A673 (cell line): ENCODE measurements around the gene ITPR2. TPM values are rescaled to one million over a fixed set of nuclear protein-coding genes. Genes with fewer than 3 reads are reported as not detected.
"Not testable (repeated sequence)": the region's sequence is repeated elsewhere in the genome, so short reads cannot be mapped to it uniquely, and the experiment has no call there.

Source experiments
- BruUV-seq: library from RNA; stranded (reverse); fragments of 400-500 nt; replicated peaks from 2 replicates; lab custom pipeline; 2021; lab: Mats Ljungman, UMichigan
- CTCF ChIA-PET: fragments of 300-600 bp; sonication (Branson Sonifier 250); formaldehyde crosslinking; loops from one replicate; lab custom pipeline; 2022; ENCODE audit warnings: antibody characterized with exemption; lab: Charles Lee
- POLR2A ChIA-PET: fragments of 300-600 bp; sonication (Branson Sonifier 250); formaldehyde crosslinking; loops from one replicate; lab custom pipeline; 2022; ENCODE audit warnings: antibody characterized with exemption; ENCODE audit not compliant: low non-redundant PET; lab: Charles Lee
- DNase-seq: peaks from one replicate; pipeline ENCODE4 v3.0.0-alpha.2; 2015; ENCODE audit warnings: low spot score
- H3K27ac ChIP-seq: fragments of 200-600 bp; sonication (generic); 2 replicates; pipeline ENCODE4 v1.5.1; 2016; ENCODE audit warnings: mixed run types, low read depth, mild to moderate bottlenecking, mixed read lengths, antibody characterized with exemption, low read length; ENCODE audit not compliant: poor library complexity, severe bottlenecking
- H3K27me3 ChIP-seq: fragments of 200-600 bp; sonication (generic); replicated peaks from 2 replicates; pipeline ENCODE4 v1.6.1; 2017; ENCODE audit warnings: mixed run types, low read depth, mild to moderate bottlenecking, mixed read lengths, antibody characterized with exemption, low read length; ENCODE audit not compliant: insufficient read depth, poor library complexity
- H3K36me3 ChIP-seq: fragments of 200-600 bp; sonication (generic); 2 replicates; pipeline ENCODE4 v1.6.1; 2016; ENCODE audit warnings: mixed run types, mild to moderate bottlenecking, mixed read lengths, antibody characterized with exemption, low read length; ENCODE audit not compliant: insufficient read depth, poor library complexity, severe bottlenecking
- H3K4me1 ChIP-seq: fragments of 200-600 bp; sonication (generic); 2 replicates; pipeline ENCODE4 v1.6.1; 2017; ENCODE audit warnings: mixed run types, mild to moderate bottlenecking, mixed read lengths, antibody characterized with exemption, low read length; ENCODE audit not compliant: insufficient read depth, poor library complexity, severe bottlenecking
- H3K4me3 ChIP-seq: fragments of 200-600 bp; sonication (generic); 2 replicates; pipeline ENCODE4 v1.5.1; 2016; ENCODE audit warnings: low read depth, mixed run types, mild to moderate bottlenecking, mixed read lengths, low read length; ENCODE audit not compliant: poor library complexity, severe bottlenecking
- H3K9me3 ChIP-seq: fragments of 200-600 bp; sonication (generic); 2 replicates; pipeline ENCODE4 v1.6.1; 2016; ENCODE audit warnings: mixed run types, low read depth, mild to moderate bottlenecking, mixed read lengths, antibody characterized with exemption, low read length; ENCODE audit not compliant: poor library complexity, severe bottlenecking
- EZH2 ChIP-seq: fragments of 200-600 bp; sonication (generic); IDR thresholded peaks from 2 replicates; pipeline ENCODE4 v1.6.1; 2017; ENCODE audit warnings: borderline replicate concordance, low read depth, mild to moderate bottlenecking, mixed read lengths, antibody characterized with exemption, low read length; ENCODE audit not compliant: poor library complexity, severe bottlenecking
- intact Hi-C: fragments of 100-400 bp; cut with micrococcal nuclease; formaldehyde crosslinking; loops from one replicate; pipeline ENCODE4 v1.10.0; 2022; ENCODE audit not compliant: unreplicated experiment
- total RNA-seq: library from RNA; stranded (reverse); gene quantifications from 2 replicates; pipeline ENCODE4 v1.2.3, GENCODE V29; 2021
- TF ChIP-seq, protein P1 (sequence below): fragments of 300-800, 200-600 bp; sonication (generic); conservative IDR thresholded peaks from 2 replicates; pipeline ENCODE4 v1.5.1; 2017; ENCODE audit warnings: low read depth, mild to moderate bottlenecking, antibody characterized with exemption, low read length, moderate library complexity, mixed read lengths

Gene ITPR2
- total RNA-seq, 1 experiment from 2014 or later, result 22.6 TPM

- Histone ChIP-seq H3K9me3 (no peaks in the 10 kb centered on the region), H3K4me1 (peaks cover 8% of the 10 kb centered on the region), H3K4me3 (no peak overlapping the region), H3K27ac (no peak overlapping the region), H3K27me3 (no peaks in the 10 kb centered on the region), H3K36me3 (no peaks in the 10 kb centered on the region)
- ChIA-PET POLR2A (no interaction called here), CTCF (no interaction called here)
- TF ChIP-seq, protein P1, sequence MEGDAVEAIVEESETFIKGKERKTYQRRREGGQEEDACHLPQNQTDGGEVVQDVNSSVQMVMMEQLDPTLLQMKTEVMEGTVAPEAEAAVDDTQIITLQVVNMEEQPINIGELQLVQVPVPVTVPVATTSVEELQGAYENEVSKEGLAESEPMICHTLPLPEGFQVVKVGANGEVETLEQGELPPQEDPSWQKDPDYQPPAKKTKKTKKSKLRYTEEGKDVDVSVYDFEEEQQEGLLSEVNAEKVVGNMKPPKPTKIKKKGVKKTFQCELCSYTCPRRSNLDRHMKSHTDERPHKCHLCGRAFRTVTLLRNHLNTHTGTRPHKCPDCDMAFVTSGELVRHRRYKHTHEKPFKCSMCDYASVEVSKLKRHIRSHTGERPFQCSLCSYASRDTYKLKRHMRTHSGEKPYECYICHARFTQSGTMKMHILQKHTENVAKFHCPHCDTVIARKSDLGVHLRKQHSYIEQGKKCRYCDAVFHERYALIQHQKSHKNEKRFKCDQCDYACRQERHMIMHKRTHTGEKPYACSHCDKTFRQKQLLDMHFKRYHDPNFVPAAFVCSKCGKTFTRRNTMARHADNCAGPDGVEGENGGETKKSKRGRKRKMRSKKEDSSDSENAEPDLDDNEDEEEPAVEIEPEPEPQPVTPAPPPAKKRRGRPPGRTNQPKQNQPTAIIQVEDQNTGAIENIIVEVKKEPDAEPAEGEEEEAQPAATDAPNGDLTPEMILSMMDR, result no peak
- no peak for TF ChIP-seq EZH2
- no peak for DNase-seq
- no TSS peak for BruUV-seq
- intact Hi-C loops, result no loop called here
Observed at GRCh38 chr12:26836201-26836600, 3.2 kb upstream of the ITPR2 start.

GRCh38 chr12:26834503-26835060 is 1.6 kb upstream of the ITPR2 start:
- POLR2A ChIA-PET, H3K36me3 ChIP-seq, DNase-seq, H3K4me1 ChIP-seq, CTCF ChIA-PET, H3K27me3 ChIP-seq, H3K9me3 ChIP-seq, H3K4me3 ChIP-seq, H3K27ac ChIP-seq, BruUV-seq: not testable (repeated sequence)
- intact Hi-C loops, result loop anchor here (5.0 kb wide), 1 partner anchor 112 kb away; no protein-coding TSS in a partner anchor

DNA sequence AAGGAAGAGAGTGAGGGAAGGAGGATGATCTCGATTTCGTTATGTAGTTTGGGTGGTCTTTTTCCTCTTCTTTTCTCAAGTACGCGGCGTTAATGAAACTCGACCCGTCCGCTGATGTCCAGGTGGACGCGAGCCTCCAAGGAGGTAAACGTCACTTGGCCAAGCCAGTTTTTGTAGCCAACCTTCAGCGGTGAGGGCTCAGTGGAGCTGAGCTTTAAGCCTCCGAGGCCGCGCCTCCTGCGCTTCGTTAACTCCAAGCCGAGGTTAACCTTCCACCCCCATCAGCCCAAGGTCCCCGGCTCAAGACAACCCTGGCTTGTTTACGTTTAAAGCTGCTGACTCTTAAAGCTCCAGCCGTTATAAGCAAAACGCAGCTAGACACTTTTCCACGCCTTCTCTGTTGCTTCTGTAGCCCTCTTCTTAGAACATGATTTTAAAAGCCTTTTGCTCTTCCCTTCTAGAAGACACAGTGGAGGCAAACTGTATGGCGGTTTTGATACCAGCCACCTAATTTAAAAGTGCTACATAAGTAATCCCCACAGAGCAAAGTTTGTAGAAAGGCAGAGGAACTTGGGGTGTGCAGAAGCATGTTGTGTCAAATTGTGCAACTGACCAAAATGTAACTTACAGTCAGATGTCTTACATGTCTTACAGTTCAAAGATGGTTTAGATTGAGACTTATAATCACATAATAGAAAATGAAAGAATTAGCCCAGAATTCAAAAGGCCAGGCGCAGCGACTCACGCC is 923 bp upstream of the ITPR2 start:
- peak overlapping the region; percentile 98 for H3K4me3 ChIP-seq
- CTCF ChIA-PET, result no interaction called here
- DNase-seq, result no peak
- POLR2A ChIA-PET, result no interaction called here
- intact Hi-C loops, result loop anchor here (5.0 kb wide), 1 partner anchor 112 kb away; no protein-coding TSS in a partner anchor
- TF ChIP-seq, protein P1, result no peak
- TF ChIP-seq EZH2, result no peak
- H3K36me3 ChIP-seq, result no peaks in the 10 kb centered on the region
- H3K4me1 ChIP-seq, result peaks cover 8% of the 10 kb centered on the region
- no peak overlapping the region for H3K27ac ChIP-seq
- no peaks in the 10 kb centered on the region for H3K27me3 ChIP-seq
- no peaks in the 10 kb centered on the region for H3K9me3 ChIP-seq
- no TSS peak for BruUV-seq
